ENCODE measurements around the gene PRKCB.
"Not testable (repeated sequence)": the region's sequence is repeated elsewhere in the genome, so short reads cannot be mapped to it uniquely, and the experiment has no call there.

PRKCB gene

DNA sequence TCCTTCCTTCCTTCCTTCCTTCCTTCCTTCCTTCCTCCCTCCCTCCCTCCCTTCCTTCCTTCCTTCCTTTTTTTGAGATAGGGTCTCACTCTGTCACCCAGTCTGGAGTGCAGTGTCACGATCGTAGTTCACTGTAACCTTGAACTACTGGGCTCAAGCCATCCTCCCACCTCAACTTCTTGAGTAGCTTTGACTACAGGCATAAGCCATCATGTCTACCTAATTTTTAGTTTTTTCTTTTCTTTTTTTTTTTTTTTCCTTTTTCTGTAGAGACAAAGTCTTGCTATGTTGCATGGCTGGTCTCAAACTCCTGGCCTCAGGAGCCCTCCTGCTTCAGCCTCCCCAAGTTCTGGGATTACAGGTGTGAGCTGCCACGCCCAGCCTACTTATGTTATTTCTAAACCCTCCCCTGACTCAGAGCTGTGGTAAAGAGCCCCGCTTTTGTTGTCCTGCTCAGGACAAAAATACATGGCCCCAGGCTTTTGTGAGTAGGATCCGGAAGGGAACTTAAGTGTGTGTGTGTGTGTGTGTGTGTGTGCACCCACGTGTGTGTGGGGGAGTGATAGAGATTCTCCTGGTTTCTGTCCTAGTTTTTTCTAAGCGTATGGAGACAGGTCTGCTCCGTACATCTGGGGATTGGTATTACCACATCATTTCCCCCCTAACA is 67.1 kb downstream of the PRKCB start:
- no peak for DNase-seq

DNA sequence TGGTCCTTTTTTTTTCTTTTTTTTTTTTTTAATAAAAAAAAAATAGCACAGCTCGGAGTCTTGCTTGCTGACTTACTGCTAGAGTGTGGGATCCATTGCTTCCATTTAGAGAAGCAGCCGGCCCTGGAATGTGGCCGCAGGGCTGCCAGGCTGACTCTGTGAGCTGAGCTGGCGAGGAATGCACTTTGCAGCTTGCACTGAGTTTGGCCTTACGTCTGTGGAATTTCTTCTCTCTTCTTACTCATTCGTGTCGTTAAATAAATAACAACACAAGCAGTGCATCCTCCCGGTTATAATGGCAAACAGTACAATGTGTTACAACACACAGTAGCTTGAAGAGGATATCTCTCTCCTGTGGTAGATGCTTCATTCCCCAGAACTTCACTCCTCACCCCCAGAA is 69.2 kb downstream of the PRKCB start:
- no peak for DNase-seq

DNA sequence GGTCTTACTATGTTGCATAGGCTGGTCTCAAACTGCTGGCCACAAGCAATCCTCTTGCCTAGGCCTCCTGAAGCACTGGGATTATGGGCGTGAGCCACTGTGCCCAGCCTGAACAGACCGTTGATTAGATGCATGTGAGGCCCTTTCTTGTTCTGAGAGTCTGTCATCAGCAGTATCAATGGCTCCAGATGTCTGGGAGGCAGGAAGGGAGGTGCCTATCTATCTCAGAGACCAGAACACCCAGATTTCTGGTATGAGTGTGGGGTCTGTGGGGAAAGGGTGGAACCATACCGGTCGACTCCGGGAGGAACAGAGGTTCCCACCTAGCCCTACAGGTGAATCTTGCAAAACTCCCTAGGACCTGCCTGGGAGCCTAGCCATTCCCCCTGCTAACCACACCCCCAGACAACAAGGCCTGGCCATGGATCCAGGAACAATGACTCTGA is 71.7 kb downstream of the PRKCB start:
- no peak for DNase-seq

DNA sequence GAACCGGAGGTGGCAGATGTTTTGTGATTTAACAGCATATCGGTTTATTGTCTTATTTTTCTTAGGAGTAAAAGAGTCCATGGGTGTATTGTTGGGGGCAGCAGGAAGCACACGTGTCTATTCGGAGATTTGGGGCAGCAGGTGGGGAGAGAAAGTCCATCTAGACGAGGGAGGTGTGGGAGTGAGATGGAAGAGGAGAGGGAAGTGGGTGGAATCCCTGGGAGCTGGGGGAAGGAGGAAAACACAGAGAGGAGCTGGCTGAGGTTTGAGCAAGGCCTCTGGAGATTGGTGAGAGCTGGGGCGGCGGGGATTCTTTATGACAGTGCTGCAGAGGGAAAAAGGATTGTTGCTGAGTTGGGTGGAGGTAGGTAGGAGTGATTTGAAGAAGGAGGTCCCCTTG is 72.1 kb downstream of the PRKCB start:
- DNase-seq = no peak

DNA sequence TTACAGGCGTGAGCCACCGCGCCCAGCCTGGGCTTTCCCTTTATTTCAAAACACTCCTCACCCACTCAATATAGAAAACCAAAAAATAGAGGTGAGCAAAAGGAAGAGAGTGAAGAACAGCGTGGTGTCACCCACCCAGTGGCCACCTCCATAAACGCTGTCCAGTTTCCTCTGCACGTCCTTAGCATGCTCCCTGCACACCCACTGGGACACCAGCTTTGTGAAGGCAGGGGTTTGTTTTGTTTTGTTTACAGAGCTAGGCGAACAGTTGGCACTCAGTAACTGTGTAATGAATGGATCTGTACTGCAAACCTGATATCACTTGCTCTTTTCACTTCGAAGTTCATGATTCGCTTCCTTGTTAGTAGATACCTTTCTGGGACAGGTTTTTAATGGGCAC is 73.0 kb downstream of the PRKCB start:
- DNase-seq = no peak

DNA sequence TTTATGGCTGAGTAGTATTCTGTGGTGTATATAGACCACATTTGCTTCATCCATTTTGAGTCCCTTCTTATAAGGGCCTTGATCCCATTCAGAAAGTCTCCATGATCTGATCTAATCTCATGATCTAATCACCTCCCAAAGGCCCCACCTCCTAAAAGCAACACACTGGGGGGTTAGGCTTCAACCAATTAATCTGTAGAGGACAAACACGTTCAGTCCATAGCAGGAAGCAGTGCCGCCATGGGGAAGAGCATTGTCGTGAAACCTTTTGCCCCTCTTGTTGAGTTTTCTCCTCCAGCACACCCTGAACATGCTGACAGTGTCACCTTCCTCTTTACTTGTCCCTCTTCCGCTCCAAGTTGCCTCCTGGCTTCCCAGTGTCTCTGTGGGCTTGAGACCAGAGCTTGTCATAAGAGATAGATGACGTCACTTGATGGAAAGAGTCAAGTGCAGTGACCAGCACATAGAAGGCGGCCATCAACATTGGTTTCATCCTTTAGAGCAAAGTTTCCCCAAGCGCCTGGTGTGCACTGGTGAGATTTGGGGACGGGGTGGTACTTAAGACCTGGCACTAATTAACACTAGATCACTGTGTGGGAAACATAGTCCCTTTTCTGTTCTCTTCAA is 74.1 kb downstream of the PRKCB start:
- peak; percentile 35 for DNase-seq

DNA sequence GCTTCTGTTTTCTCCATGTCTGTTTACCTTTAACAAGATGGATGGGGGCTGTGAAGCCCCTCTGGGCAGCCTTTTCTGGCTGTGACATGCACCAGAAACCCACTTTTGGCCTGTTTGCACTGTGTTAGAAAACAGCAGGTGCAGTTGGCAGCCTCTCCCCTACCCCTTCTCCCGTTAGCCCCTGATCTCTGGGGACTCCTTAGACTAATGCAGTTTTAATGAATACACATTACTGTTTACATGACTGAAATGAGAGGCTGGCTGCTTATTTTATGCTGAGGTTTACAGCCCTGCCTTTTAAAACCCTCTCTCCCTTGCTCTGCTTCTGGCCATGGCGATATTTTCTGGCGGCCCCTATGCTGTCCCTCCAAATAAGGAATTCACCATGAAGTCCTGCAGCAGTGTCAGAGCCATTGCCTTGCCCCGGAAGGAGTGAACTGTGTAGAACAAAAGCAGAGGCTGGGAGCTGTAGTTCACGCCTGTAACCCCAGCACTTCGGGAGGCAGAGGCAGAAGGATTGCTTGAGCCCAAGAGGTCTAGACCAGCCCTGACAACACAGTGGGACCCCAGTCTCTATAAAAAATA is 79.3 kb downstream of the PRKCB start:
- peak; percentile 34 for DNase-seq

DNA sequence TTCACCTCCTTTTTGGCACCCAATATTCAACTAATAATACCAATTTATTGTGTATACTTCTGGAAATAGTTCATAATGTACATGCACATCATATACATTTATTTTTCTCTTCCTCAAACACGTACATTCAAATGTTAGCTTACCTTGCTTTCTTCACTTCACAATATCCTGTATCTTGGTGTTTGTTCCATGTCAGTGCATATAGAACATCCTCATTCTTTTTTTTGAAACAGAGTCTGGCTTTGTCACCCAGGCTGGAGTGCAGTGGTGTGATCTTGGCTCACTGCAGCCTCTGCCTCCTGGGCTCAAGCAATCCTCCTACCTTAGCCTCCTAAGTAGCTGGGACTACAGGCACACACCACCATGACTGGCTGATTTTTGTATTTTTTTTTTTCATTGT is 80.8 kb downstream of the PRKCB start:
- not testable (repeated sequence) for DNase-seq

DNA sequence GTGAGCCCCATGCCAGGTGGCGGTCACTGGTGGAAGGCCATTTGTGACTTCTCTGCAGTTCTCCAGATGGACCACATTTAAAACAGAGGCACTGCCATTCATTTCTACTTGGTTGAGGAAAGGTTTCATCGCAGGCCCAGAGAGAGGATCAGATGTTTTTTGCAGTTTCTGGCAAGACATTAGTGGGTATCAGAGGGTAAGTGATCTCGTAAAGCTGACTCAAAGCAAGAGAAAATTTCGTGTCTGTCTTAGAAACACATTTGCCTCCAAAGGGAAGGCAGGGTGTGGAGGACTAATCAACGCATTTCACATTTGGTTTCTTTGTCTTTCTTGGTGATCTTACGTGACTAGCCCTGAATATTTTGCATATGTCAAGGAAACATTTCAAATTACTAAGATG is 81.8 kb downstream of the PRKCB start:
- DNase-seq = no peak

DNA sequence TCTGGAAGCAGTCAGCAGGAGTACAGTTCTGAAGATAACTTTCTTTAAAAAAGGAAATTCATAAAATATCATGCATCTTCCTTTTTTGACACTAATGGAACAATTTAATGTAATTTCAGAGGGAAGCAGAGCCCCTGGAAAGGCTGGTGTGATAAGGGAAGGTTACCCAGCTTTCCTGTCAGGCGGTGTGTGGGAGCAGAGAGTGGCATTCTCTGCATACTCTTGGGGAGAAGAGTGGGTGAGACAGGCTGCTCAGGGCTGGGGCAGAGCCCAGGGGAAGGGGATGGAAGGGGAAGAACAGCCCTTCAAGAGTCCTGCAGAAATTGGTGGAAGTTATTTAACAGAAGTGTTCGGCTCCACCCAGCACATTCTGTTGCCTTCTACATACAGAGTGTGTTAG is 84.7 kb downstream of the PRKCB start:
- DNase-seq = no peak

DNA sequence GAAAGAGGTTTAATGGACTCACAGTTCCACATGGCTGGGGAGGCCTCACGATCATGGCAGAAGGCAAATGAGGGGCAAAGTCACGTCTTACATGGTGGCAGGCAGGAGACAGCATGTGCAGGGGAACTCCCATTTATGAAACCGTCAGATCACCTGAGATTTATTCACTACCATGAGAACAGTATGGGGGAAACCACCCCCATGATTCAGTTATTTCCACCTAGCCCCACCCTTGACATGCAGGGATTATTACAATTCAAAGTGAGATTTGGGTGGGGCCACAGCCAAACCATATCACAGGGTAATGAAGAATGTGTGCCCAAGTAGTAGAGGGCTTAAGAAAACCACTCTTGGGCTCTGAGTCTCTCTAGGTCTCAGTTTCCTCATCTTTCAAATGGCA is 85.1 kb downstream of the PRKCB start:
- DNase-seq = no peak

DNA sequence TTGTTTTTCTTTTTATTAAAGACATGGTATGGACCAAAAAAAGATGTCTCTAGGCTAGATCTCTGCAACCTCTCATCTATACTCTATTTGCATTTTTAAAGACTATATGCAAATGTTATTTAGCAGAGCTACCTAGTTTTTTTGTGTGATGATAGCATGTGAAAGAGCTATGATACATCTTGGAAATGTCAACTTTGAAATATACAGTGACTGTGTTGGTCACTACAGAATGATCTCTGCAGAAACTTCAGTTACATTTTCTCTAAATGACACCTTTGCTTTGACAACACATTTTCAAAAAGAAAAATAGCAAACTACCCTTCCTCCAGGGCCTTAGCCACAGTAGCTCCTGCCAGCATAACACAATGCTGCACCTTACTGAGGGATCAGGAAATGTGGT is 86.6 kb downstream of the PRKCB start:
- no peak for DNase-seq

DNA sequence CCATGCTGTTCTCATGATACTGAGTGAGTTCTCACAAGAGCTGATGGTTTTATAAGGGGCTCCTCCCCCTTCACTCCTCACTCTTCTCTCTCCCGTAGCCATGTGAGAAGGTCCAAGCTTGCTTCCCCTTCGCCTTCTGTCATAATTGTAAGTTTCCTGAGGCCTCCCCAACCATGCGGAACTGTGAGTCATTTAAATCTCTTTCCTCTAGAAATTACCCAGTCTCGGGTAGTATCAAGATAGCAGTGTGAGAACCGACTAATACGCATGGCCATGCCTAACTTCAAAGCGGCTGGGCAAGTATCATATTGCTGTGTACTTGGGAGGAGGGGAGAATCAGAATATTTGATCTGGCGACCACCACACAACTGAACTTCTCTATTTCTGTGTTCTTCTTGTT is 88.3 kb downstream of the PRKCB start:
- no peak for DNase-seq

DNA sequence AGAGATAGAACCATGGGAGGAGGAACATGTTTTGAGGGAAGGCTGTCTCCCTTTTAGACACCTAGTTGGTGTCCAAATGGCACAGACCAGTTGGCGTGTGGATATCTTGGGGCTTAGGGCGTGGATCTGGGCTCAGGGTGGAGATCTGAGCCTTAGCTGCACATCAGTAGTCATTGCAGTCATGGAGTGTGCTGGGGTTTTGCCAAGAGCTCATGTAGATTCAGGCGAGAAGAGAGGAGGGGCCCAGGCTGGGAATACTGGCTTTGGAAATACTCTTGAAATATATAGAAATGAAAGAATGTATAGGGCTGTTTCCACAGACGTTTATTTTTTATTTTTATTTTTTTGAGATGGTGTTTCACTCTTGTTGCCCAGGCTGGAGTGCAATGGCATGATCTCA is 92.0 kb downstream of the PRKCB start:
- DNase-seq = no peak

DNA sequence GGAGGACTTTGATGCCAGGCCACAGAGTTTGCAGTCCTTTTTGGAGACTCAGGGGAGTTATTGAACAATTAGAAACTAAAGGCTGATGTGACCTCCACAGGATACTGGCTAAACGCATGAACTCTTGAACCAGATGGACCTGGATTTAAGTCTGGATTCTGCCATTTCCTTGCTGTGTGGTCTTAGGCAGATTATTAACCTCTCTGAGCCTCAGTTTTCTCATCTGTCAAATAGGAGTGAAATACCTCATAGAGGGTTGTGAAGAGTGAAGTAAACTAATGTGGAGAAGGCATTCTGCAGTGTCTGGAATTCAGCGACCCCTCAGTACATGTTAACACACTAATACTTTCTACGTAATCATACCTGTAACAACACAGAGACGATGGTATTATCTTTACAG is 93.5 kb downstream of the PRKCB start:
- DNase-seq = no peak

DNA sequence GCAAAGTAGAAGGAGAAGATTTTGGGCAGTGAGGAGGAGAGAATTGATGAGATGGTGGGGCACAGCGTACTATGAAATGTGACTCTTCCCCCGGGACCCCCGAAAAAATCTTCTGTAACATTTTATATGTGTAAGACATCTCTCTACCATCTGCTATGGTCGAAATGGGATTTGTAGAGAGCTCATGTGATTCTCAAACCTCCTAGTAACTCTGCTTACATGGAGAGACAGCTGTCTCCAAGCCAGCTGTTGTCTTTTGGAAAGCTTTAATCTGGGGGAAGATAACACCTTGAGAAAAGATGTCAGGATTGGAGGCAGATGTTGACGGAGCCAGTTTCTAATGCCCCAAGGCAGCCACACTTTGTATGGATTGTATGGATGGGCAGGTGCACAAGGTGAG is 94.1 kb downstream of the PRKCB start:
- DNase-seq = no peak

DNA sequence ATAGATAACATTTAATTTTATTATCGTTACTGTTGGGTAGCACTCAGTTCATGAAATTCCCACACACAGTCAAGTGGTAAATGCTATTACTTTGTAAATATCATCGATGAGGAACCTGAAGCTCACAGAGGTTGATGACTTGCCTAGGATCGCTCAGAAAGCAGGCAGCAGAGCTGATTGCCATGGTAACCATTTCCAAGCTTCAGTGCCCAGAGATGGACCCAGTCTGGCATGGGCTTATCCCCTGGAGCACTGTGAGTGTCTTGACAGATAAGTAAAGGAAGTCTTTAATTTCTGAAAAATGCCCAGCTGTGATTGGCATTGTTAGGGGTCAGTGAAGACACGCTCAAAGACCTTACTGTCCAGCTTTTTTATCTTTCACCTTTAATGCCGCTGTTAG is 95.0 kb downstream of the PRKCB start:
- peak; percentile 55 for DNase-seq

DNA sequence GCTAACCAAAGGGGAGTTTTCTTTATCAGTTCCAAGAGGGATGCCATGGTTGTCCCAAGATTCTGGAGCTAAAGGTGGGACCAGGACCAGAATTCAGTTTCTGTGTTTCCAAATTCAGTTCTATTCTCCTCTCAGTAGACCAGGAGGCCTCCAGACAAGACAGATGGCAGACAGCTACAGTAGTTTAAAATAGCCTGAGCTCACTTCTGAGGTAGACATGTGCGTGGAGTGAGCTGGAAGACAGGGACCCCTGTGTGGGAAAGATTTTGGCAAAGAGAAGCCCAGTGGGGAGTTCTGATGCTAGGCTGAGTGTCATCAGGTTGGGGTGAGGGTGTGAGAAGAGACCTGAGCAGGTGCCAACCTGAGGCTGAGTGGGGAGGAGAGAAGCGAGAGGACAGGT is 95.4 kb downstream of the PRKCB start:
- no peak for DNase-seq

DNA sequence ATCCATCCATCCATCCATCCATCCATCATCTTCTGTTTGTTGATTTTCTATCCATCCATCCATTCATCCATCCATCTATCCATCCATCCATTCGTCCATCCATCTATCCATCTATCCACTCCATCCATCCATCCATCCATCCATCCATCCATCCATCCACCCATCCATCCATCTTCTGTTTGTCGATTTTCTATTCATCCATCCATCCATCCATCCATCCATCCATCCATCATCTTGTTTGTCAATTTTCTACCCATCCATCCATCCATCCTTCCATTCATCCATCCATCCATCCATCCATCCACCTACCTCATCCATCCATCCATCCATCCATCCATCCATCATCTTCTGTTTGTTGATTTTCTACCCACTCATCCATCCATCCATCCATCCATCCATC is 97.9 kb downstream of the PRKCB start:
- DNase-seq = not testable (repeated sequence)

DNA sequence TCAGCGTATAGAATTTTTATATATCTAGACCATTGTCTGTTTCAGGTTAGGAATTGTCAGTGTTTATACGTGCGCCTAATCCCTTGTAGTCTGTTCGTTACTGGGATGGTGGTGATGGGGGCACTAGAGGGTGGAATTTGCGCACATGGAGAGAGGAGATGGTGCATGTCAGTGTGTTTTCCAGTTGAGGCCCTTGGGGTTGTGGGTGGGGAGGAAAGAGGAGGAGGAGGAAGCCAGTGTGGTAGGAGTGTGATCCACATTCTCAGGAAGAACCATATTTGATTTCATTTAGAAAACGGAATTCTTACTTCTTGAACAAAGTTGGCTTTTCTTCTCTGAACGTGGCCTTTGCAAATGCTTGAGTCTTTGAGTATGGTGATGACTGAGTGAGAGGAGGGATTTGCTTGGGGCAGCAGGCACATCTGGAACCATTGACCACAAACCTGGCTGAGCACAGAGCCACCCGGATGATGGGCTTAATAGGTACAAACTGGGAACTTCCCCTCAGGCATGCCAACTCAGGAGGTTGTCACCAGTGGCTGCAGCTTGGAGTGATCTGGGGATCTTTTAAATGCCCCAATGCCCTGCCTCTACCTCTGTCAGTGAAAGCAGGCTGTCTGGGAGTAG is 98.9 kb downstream of the PRKCB start:
- no peak for DNase-seq

DNA sequence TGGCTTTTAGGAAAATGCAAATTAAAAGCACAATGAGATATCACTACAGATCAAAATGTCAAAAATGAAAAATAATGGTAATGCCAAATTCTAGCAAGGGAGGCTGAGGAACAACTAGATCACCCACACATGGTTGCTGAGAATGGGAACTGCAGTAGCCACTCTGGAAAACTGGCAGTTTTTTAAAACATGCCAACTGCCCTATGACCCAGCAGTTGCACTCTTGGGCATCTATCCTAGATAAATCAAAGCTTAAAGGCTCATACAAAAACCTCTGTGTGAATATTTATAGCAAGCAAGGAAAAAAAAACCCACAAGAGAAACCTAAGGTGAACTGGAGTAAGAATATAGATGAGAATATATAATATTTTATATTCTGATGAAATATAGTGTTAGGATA is 104.3 kb downstream of the PRKCB start:
- no peak for DNase-seq

DNA sequence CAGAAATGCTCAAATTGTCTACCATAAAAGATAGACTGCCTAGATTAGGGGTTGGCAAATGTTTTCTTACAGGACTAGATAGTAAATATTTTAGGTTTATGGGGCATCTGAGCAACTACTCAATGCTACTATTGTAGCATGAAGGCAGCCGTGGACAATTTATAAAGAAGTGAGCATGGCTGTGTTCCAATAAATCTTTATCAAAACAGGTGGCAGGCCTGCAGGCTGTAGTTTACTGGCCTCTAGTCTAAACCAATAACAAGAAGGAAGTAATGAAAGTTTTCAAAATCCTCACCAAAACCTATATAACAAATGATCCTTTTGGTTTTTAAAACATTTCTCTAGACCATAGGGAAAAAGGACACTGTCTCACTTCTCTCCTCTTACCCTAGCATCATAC is 105.2 kb downstream of the PRKCB start:
- no peak for DNase-seq

DNA sequence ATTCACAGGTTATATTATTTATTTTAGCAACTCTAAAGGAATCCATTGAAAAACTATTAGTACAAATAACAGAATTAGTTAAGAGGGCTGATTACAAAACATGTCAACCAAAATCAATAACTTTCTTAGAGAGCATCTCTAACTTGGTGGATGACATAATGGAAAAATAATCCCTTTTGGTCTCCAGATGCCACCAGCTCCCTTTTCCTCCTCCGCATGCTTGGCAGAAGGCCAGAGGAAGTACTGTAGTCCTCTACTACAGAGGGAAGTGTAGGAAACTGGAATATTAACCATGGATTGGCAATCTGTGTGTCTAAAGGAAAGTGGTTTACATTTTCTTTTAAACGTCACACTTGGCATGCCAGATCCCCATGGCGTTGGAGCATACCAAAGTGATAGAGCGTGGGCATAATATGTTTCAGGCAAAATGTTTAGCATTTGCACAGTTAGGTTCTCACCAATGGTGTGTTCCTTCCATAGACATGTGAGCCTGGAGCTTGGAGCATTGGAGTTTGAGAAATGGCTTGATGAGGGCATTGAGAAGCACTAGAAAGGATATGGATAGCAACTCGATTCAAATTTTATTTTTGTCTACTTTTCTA is 106.3 kb downstream of the PRKCB start:
- no peak for DNase-seq

DNA sequence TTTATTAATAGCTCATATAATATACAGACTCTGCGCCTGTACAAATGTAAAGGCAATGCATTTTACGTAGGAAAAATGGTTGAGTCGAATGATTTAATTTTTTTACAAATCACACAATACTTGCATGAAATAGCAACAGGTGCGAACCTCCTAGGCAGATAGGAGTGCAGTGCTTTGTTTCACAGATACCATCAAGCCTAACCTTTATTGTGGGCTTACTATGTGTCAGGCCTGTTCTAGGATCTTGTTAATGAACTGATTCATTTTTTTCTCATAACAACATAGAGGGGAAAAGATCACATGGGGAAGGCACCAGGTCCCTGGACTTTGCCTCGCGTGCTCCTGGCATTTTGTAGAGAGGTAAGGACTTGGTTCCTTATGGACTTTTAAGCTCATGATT is 107.8 kb downstream of the PRKCB start:
- DNase-seq = no peak
